ENCODE data around the gene SLC7A5.
"Not testable (repeated sequence)": the region's sequence is repeated elsewhere in the genome, so short reads cannot be mapped to it uniquely, and the experiment has no call there.

SLC7A5 gene

DNA sequence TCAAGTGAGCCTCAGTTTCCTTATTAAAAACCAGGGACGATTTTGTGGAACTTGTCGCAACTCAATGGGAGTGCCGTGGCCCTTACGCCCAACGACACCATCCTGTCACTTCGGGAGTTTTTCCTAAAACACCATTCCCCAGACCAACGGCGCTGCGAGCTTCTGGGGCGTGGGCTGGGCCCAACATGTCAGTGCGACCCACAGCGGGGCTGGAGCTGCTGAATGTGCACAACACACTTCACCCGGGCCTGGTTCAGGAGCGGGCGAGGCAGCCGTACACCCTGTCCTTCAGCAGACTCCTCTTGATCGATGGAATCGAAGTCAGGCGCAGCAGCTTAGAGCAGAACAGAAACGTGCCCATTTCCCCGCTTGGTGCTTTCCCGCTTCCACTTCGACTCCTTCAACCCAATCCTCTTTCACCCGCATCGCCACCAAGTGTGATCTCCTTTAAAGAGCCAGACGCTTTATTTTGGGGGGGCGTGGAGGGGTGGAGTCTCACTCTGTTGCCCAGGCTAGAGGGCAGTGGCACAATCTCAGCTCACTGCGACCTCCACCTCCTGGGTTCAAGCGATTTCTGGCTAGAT lies 13.2 kb upstream of the SLC7A5 start:
- Histone ChIP-seq H3K4me3 (ENCODE audit: low read length) (no peak overlapping the region), H3K9me3 (replicated peaks; ENCODE audit: low read length) (no peaks in the 10 kb centered on the region), H3K4me2 (ENCODE audit: low read length) (no peak overlapping the region), H3K36me3 (ENCODE audit: insufficient read depth, low read length) (no peaks in the 10 kb centered on the region), H3K27me3 (ENCODE audit: control insufficient read depth, insufficient read depth, low read length) (peaks cover 31% of the 10 kb centered on the region), H3K9ac (ENCODE audit: low read depth, low read length) (no peak overlapping the region), H3K4me1 (ENCODE audit: control insufficient read depth, insufficient read depth, low read length) (no peaks in the 10 kb centered on the region)

DNA sequence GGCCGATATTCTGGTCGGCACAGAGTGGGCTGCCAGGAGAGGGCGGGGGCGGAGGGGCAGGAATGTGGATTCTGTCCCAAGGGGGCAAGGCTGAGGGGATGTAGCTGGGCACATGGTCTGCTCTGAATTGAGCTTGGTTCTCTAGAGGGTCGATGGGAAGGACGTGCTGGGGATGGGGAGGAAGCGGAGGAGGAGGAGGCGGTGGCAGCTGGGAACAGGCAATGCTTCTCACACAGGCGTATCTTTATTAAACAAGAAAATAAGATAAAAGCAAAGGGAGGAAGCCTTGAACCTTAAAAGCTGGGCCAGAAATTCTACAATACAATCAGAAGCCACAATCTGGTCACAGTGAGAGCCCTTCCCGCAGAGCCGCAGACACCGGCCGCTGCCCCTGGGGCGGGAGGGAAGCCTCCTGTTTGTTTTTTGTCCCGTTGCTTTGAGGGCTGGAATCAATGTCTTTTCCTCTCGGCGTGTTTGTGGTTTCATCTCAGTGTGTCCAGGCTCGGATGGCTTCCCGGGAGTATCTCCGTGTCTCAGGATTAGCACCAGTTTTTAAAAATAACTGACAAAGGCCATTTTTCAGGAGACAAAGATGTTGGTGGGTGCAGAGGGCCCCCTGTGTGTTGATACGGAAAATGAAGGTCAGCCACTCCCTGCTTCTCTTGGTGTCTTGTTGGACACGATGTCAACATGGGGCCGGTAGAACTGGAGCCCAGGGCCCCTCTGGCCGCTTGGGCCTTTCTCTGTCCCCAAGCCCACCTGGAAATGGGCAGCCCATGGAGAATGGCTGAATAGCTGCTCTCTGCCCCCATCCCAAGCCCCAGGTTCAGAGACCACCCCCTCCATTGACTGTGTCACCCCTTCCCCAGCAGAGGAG lies 12.3 kb upstream of the SLC7A5 start:
- Histone ChIP-seq H3K4me2 (ENCODE audit: low read length) (no peak overlapping the region), H3K4me3 (ENCODE audit: low read length) (no peak overlapping the region), H3K9me3 (replicated peaks; ENCODE audit: low read length) (no peaks in the 10 kb centered on the region), H3K27me3 (ENCODE audit: control insufficient read depth, insufficient read depth, low read length) (peaks cover 31% of the 10 kb centered on the region), H3K4me1 (ENCODE audit: control insufficient read depth, insufficient read depth, low read length) (no peaks in the 10 kb centered on the region), H3K36me3 (ENCODE audit: insufficient read depth, low read length) (no peaks in the 10 kb centered on the region), H3K9ac (ENCODE audit: low read depth, low read length) (no peak overlapping the region)

DNA sequence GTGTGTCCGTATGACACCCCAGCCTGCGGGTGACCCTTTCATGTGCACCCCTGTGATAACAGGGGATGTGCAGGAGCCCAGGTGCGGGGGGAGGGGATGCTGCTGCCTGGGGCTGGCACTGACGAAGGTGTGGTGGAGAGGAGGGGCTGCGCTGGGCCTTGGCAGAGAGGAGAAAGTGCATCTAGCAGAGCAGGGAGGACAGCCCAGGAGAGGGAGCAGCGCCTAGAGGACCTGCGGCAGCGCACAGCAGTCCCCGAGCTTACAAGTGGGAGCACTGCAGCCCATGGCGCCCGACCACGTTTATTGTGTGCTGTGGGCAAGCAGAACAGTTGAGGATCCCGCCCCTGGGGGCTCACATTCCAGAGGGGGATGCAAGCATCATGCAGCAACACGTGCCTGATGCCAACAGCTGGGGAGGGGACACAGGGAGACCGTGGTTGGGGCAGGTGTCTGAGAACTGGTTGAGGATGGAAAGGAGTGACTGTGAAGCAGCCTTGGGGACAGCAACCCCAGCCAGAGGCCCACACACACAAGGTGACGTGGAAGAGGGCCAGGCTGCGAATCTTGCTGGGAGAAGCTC lies 10.9 kb upstream of the SLC7A5 start:
- Histone ChIP-seq H3K4me2 (ENCODE audit: low read length) (no peak overlapping the region), H3K9me3 (replicated peaks; ENCODE audit: low read length) (no peaks in the 10 kb centered on the region), H3K4me1 (ENCODE audit: control insufficient read depth, insufficient read depth, low read length) (no peaks in the 10 kb centered on the region), H3K36me3 (ENCODE audit: insufficient read depth, low read length) (no peaks in the 10 kb centered on the region), H3K9ac (ENCODE audit: low read depth, low read length) (no peak overlapping the region), H3K27me3 (ENCODE audit: control insufficient read depth, insufficient read depth, low read length) (peaks cover 34% of the 10 kb centered on the region), H3K4me3 (ENCODE audit: low read length) (no peak overlapping the region)

DNA sequence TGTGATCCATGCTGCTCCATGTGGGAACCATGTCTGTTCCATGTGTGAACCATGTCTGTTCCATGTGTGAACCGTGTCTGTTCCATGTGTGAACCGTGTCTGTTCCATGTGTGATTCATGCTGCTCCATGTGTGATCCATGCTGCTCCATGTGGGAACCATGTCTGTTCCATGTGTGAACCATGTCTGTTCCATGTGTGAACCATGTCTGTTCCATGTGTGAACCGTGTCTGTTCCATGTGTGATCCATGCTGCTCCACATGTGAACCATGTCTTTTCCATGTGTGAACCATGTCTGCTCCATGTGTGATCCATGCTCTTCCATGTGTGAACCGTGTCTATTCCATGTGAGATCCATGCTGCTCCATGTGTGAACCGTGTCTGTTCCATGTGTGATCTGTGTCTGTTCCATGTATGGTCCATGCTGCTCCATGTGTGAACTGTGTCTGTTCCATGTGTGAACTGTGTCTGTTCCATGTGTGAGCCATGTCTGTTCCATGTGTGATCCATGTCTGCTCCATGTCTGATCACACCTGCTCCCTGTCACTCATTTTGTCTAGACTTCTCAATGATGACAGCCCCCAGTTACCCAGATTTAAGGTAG lies 10.2 kb upstream of the SLC7A5 start:
- H3K9me3 ChIP-seq (replicated peaks; ENCODE audit: low read length); H3K4me2 ChIP-seq (ENCODE audit: low read length); H3K4me1 ChIP-seq (ENCODE audit: control insufficient read depth, insufficient read depth, low read length); H3K9ac ChIP-seq (ENCODE audit: low read depth, low read length); H3K4me3 ChIP-seq (ENCODE audit: low read length); H3K36me3 ChIP-seq (ENCODE audit: insufficient read depth, low read length): not testable (repeated sequence)
- peaks cover 38% of the 10 kb centered on the region for H3K27me3 ChIP-seq (ENCODE audit: control insufficient read depth, insufficient read depth, low read length)

DNA sequence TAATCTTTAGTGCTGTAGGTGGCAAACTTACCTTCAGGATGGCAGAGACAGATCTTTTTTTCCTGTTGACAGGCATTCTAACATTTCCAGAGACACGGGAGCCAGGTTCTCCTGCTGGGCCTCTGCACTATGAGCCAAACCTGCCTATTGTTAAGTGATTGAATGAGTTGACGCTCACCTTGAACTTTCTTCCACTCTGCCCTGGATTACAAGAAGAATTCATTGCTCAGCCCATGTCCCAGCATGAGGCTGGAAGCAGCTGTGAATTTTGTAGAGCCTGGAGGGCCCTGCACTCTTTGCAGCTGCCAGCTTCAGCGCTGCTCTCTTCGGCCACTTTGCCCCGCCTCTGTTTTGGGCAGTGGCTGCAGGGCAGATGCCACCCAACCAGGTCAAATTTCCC lies 9.4 kb upstream of the SLC7A5 start:
- no peaks in the 10 kb centered on the region for H3K36me3 ChIP-seq (ENCODE audit: insufficient read depth, low read length)
- no peak overlapping the region for H3K4me3 ChIP-seq (ENCODE audit: low read length)
- H3K9ac ChIP-seq (ENCODE audit: low read depth, low read length): no peak overlapping the region
- H3K4me1 ChIP-seq (ENCODE audit: control insufficient read depth, insufficient read depth, low read length): no peaks in the 10 kb centered on the region
- no peak overlapping the region for H3K4me2 ChIP-seq (ENCODE audit: low read length)
- no peaks in the 10 kb centered on the region for H3K9me3 ChIP-seq (replicated peaks; ENCODE audit: low read length)
- H3K27me3 ChIP-seq (ENCODE audit: control insufficient read depth, insufficient read depth, low read length): peaks cover 40% of the 10 kb centered on the region

DNA sequence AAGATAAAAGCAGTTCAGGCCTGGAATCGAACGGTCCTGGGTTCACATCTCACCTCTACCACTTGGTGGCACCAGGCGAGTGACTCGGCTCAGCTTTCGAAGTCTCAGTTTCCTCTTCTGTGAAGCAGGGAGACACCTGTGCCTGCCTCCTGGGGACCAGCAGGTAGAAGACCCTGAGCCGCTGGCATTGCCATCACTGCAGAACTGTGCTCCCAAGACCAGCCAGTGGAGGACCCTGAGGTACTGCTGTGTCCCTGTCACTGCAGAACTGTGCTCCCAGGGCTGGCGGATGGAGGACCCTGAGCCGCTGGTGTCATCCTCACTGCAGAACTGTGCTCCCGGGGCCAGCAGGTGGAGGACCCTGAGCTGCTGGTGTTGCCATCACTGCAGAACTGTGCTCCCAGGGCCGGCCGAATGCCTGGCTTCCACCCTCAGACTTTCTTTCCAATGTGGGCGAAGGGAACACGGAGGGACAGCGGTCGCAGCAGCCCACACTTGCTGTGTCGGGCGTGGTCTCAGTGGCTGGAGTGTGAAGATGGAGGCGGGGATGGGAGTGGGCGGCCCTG lies 8.7 kb upstream of the SLC7A5 start:
- Histone ChIP-seq H3K36me3 (ENCODE audit: insufficient read depth, low read length) (no peaks in the 10 kb centered on the region), H3K27me3 (ENCODE audit: control insufficient read depth, insufficient read depth, low read length) (peaks cover 40% of the 10 kb centered on the region), H3K9ac (ENCODE audit: low read depth, low read length) (no peak overlapping the region), H3K4me2 (ENCODE audit: low read length) (no peak overlapping the region), H3K9me3 (replicated peaks; ENCODE audit: low read length) (no peaks in the 10 kb centered on the region), H3K4me1 (ENCODE audit: control insufficient read depth, insufficient read depth, low read length) (no peaks in the 10 kb centered on the region), H3K4me3 (ENCODE audit: low read length) (no peak overlapping the region)

DNA sequence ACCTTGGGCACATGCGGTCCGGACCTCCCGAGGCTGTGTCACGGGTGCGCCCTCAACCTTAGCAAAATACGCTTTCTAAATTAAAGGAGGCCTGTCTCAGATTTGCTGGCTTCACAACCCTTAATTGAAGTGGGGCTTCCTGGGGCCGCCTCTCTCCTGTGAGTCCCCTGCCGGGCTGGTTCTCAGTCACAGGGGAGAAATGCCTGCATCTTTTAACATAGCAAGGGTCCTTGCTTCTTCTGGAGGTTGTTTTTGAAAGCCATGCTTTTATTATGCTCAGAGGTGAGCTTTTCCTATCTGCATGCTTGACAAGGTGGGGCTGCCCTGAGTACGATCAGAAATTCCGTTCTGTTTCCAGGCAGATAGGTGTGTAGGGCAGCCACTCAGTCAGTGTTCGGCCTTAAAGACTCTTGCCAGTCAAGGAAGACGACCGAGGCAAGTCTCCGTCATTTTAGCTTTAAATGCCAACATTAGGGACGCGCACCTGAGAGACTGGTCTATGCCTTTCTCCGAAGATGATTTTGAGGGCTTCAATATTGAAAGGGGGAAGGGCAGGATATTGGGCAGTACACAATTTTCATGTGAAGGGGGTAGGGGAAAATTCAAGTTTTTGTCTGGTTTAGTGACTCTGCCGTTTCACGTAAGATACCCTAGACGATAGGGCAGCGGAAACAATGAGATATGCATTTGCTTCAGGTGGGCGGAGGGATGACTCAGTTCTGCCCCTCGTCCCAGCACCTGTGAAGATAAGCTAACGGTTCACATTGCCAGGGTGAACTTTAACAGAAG lies 5.5 kb upstream of the SLC7A5 start:
- peaks cover 13% of the 10 kb centered on the region for H3K27me3 ChIP-seq (ENCODE audit: control insufficient read depth, insufficient read depth, low read length)
- H3K4me2 ChIP-seq (ENCODE audit: low read length): no peak overlapping the region
- peaks cover 17% of the 10 kb centered on the region for H3K4me1 ChIP-seq (ENCODE audit: control insufficient read depth, insufficient read depth, low read length)
- no peak overlapping the region for H3K9ac ChIP-seq (ENCODE audit: low read depth, low read length)
- H3K36me3 ChIP-seq (ENCODE audit: insufficient read depth, low read length): no peaks in the 10 kb centered on the region
- H3K4me3 ChIP-seq (ENCODE audit: low read length): no peak overlapping the region
- no peaks in the 10 kb centered on the region for H3K9me3 ChIP-seq (replicated peaks; ENCODE audit: low read length)

DNA sequence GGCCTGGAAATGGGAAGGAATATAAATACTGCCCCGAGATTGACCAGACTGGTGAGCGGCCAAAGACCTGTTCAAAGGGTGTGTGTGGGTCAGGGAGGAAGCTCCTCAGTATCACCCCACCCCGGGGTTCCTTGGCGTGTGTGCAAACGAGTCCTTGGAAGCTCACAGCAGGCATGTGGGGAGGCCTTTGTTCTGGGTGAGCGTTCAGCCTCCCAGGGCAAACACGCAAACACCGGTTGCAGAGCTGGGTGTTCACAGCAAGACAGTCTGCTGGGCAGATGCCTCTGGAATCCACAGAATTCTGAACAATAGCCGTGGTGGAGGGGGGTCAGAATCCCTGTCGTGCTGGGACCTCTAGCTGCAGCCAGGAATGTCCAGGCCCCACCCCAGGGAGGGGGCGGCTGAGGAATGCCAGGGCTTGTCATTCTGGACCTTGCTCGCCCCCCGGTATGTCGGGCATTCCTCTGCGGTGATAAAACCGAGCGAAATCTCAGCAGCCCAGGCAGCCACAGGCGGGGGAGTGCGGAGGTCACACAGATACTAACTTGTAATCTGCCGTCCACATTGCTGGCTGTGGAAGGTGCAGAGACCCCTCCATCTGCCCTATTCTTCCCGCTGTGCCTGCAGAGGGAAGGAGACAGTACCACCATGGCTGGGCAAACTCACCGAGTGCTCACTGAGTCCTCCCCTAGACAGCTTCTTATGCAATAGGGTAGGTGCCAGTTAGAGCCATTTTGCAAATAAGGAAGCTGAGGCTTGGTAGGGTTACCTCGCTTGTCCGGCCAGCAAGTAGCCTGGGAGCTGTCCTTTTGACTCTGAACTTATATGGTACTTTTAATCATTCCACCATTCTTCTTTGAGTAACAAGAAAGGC lies 1.3 kb upstream of the SLC7A5 start:
- H3K27me3 ChIP-seq (ENCODE audit: control insufficient read depth, insufficient read depth, low read length); H3K9me3 ChIP-seq (replicated peaks; ENCODE audit: low read length); H3K4me3 ChIP-seq (ENCODE audit: low read length); H3K36me3 ChIP-seq (ENCODE audit: insufficient read depth, low read length): not testable (repeated sequence)
- Histone ChIP-seq H3K4me1 (ENCODE audit: control insufficient read depth, insufficient read depth, low read length) (peaks cover 39% of the 10 kb centered on the region), H3K9ac (ENCODE audit: low read depth, low read length) (peak overlapping the region; percentile 72), H3K4me2 (ENCODE audit: low read length) (peak overlapping the region; percentile 9)

DNA sequence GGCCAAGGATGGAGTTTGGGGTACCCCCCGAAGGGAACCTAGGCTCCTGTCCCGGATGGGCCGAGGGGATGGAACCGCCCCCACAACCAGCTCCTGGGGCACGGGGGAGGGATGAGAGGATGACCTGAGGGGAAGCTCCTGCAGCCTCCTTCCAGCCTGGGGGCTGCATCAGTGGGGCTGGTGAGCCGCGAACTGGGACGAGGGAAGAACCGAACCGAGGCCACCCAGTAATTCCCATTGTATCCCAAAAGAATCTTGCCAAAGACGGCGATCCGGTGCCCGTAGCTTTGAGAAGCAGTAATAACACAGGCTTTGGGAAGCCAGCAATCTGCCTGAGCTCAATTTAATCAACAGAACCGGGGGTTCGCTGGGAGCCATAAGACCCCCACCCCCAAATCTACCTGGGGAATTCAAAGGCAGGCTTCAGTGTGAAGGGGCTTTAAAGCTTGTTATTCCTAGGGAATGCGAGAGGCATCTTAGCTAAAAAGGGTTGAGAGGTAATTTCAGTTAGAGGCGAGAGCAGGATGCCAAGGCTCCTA lies 641 bp upstream of the SLC7A5 start:
- not testable (repeated sequence) for H3K36me3 ChIP-seq (ENCODE audit: insufficient read depth, low read length)

More for the DNA sequence above, 641 bp upstream of the SLC7A5 start:
- not testable (repeated sequence) for H3K27me3 ChIP-seq (ENCODE audit: control insufficient read depth, insufficient read depth, low read length); H3K4me3 ChIP-seq (ENCODE audit: low read length); H3K9me3 ChIP-seq (replicated peaks; ENCODE audit: low read length); H3K4me2 ChIP-seq (ENCODE audit: low read length)
- H3K4me1 ChIP-seq (ENCODE audit: control insufficient read depth, insufficient read depth, low read length): peaks cover 42% of the 10 kb centered on the region
- H3K9ac ChIP-seq (ENCODE audit: low read depth, low read length): peak overlapping the region; percentile 59
